Naive thymus-derived CD4-positive, alpha-beta T cell (primary cell): ENCODE measurements around the gene MAPK14. TPM values are rescaled to one million over a fixed set of nuclear protein-coding genes. Genes with fewer than 3 reads are reported as not detected.
A peak's percentile ranks its signal among the peaks of the same experiment; 100 is the strongest.

ENCODE experiments used
- ATAC-seq: fragments of 150-1000 bp; cut with Tn5 transposase; 2 replicates; pipeline ENCODE4 v1.10.0; 2021; ENCODE audit warnings: mild to moderate bottlenecking, moderate library complexity
- CTCF ChIA-PET: fragments of 350-600 bp; sonication (Branson Sonifier 250); formaldehyde crosslinking; loops from one replicate; lab custom pipeline; 2021; ENCODE audit warnings: antibody characterized with exemption; lab: Charles Lee
- POLR2A ChIA-PET: fragments of 350-600 bp; sonication (Branson Sonifier 250); formaldehyde crosslinking; loops from one replicate; lab custom pipeline; 2021; ENCODE audit warnings: antibody characterized with exemption, inconsistent platforms; lab: Charles Lee
- DNase-seq, 9 donors: peaks; one replicate each; pipeline versions ENCODE4 v3.0.0 to v3.0.0-alpha.2; 2020 to 2022; ENCODE audit warnings: mixed read lengths in 1 of 9
- H3K27ac ChIP-seq: one replicate; pipeline ENCODE4 v1.7.0; 2013; ENCODE audit warnings: mild to moderate bottlenecking, low read depth, low read length, moderate library complexity
- H3K27me3 ChIP-seq, 2 donors: one replicate each; pipeline ENCODE4 v1.7.0; 2013; ENCODE audit warnings: low read length in 2 of 2, mild to moderate bottlenecking in 2 of 2, moderate library complexity in 2 of 2; ENCODE audit not compliant: control insufficient read depth in 2 of 2, insufficient read depth in 2 of 2
- H3K36me3 ChIP-seq, 3 experiments: 1 replicate in 2 of 3; 2 replicates in 1 of 3; pipeline ENCODE4 v1.7.0; 2013; ENCODE audit warnings: low read length in 3 of 3, mild to moderate bottlenecking in 3 of 3, moderate library complexity in 1 of 3; ENCODE audit not compliant: insufficient read depth in 3 of 3, control insufficient read depth in 2 of 3
- H3K4me1 ChIP-seq, 2 donors: one replicate each; pipeline ENCODE4 v1.7.0; 2013; ENCODE audit warnings: low read length in 2 of 2, mild to moderate bottlenecking in 2 of 2, moderate library complexity in 1 of 2; ENCODE audit not compliant: control insufficient read depth in 2 of 2, insufficient read depth in 2 of 2
- H3K4me3 ChIP-seq: 2 replicates; pipeline ENCODE4 v1.7.0; 2013; ENCODE audit warnings: mild to moderate bottlenecking, low read length
- H3K9me3 ChIP-seq, 3 experiments: 1 replicate in 2 of 3; 2 replicates in 1 of 3; pipeline ENCODE4 v1.7.0; 2013; ENCODE audit warnings: low read length in 3 of 3; ENCODE audit not compliant: control insufficient read depth in 2 of 3
- H3K27ac Mint-ChIP-seq, 9 donors: one replicate each; pipeline ENCODE4 v1.8.0; 2020 to 2022; ENCODE audit warnings: mixed read lengths in 9 of 9, mild to moderate bottlenecking in 8 of 9, moderate library complexity in 5 of 9, inconsistent platforms in 2 of 9
- H3K27me3 Mint-ChIP-seq, 5 donors: one replicate each; pipeline ENCODE4 v1.8.0; 2021 to 2022; ENCODE audit warnings: mixed read lengths in 5 of 5, mild to moderate bottlenecking in 1 of 5
- H3K36me3 Mint-ChIP-seq, 5 donors: one replicate each; pipeline ENCODE4 v1.8.0; 2020 to 2022; ENCODE audit warnings: mixed read lengths in 5 of 5, mild to moderate bottlenecking in 3 of 5, inconsistent platforms in 1 of 5
- H3K4me1 Mint-ChIP-seq, 7 donors: one replicate each; pipeline ENCODE4 v1.8.0; 2020 to 2022; ENCODE audit warnings: mixed read lengths in 7 of 7, mild to moderate bottlenecking in 3 of 7, inconsistent platforms in 1 of 7
- H3K4me3 Mint-ChIP-seq, 10 donors: one replicate each; pipeline ENCODE4 v1.8.0; 2020 to 2022; ENCODE audit warnings: mild to moderate bottlenecking in 10 of 10, mixed read lengths in 10 of 10, moderate library complexity in 6 of 10, inconsistent platforms in 2 of 10
- H3K9me3 Mint-ChIP-seq, 11 donors: one replicate each; pipeline ENCODE4 v1.8.0; 2020 to 2022; ENCODE audit warnings: mixed read lengths in 11 of 11, mild to moderate bottlenecking in 4 of 11, inconsistent platforms in 1 of 11, moderate library complexity in 1 of 11
- intact Hi-C, 2 donors: fragments of 100-400 bp; cut with micrococcal nuclease; formaldehyde crosslinking; loops; one replicate each; pipeline ENCODE4 v1.15.1; 2023
- polyA plus RNA-seq, 2 donors: library from polyadenylated mRNA; unstranded; fragments of 300-500 nt; fragmentation: Illumina TruSeq; gene quantifications; one replicate each; pipeline ENCODE4 v1.2.3, GENCODE V29; 2021
- total RNA-seq, 6 experiments: library from RNA in 5 of 6; stranded (reverse) in 5 of 6; gene quantifications; 1 replicate in 5 of 6; 2 replicates in 1 of 6; pipeline ENCODE4 v1.2.3 and lab custom pipeline; 2021 to 2026

MAPK14 gene
- total and polyA plus RNA-seq, 7 experiments from 2014 or later: 43.2 to 81.0 (median 60.5) TPM

DNA sequence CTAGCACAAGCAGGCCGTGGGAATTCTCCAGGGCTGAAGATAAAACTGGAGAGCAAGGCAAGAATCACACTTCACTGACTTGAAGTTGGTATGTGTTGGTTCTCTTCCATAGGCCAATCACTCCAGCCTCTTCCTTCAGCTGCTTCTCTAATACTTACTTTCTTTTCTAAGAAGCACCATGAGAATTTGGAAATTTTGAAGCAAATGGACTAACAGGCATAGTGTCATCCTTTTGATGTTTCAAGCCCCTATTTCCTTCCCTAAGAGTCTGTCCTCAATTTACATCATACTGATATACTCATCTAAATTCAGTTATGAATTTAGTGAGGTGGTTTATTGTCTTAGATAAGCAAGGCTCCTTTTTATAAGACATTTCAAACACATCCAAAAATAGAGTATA lies 27.2 kb upstream of the MAPK14 start:
- Mint-ChIP-seq H3K36me3 (no peaks in the 10 kb centered on the region), H3K9me3 (no peaks in the 10 kb centered on the region), H3K27me3 (peaks cover 0 to 15% (median 0%) of the 10 kb centered on the region in 5 donors), H3K4me1 (no peaks in the 10 kb centered on the region), H3K27ac (no peak overlapping the region), H3K4me3 (no peak overlapping the region)
- no peaks in the 10 kb centered on the region for H3K9me3 ChIP-seq
- no peaks in the 10 kb centered on the region for H3K36me3 ChIP-seq
- no peak for ATAC-seq
- DNase-seq: no peak
- CTCF ChIA-PET: no interaction called here
- no peak overlapping the region for H3K27ac ChIP-seq
- H3K4me1 ChIP-seq: no peaks in the 10 kb centered on the region
- POLR2A ChIA-PET: no interaction called here
- no peaks in the 10 kb centered on the region for H3K27me3 ChIP-seq
- intact Hi-C loops: no loop called here
- no peak overlapping the region for H3K4me3 ChIP-seq

- Histone ChIP-seq H3K4me3 (no peak overlapping the region), H3K27ac (no peak overlapping the region), H3K36me3 (no peaks in the 10 kb centered on the region), H3K27me3 (no peaks in the 10 kb centered on the region), H3K9me3 (no peaks in the 10 kb centered on the region), H3K4me1 (no peaks in the 10 kb centered on the region)
- DNase-seq (no peak), ATAC-seq (no peak)
- POLR2A ChIA-PET: no interaction called here
- intact Hi-C loops: no loop called here
- peaks cover 4 to 38% (median 10%) of the 10 kb centered on the region in 5 donors for H3K27me3 Mint-ChIP-seq
- no peaks in the 10 kb centered on the region for H3K9me3 Mint-ChIP-seq
- H3K4me3 Mint-ChIP-seq: no peak overlapping the region
- no peak overlapping the region for H3K27ac Mint-ChIP-seq
- peaks cover 0 to 6% (median 0%) of the 10 kb centered on the region in 7 donors for H3K4me1 Mint-ChIP-seq
- CTCF ChIA-PET: no interaction called here
- peaks cover 0 to 6% (median 0%) of the 10 kb centered on the region in 5 donors for H3K36me3 Mint-ChIP-seq
Measured at GRCh38 chr6:36015666-36016065, 11.9 kb upstream of the MAPK14 start.

DNA sequence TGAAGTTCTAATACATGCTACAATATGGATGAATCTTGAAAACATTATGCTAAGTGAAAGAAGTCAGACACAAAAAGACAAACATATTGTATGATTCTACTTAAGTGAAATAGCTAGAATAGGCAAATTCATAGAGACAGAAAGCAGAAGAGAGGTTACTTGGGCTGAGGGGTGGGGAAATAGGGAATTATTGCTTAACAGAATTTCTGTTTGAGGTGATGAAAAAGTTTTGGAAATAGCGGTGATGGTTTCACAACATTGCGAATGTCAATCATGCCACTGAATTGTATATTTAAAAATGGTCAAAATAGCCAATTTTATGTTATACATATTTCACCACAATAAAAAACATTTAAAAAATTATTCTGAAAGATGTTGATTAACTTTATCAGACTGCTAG lies 9.3 kb upstream of the MAPK14 start:
- intact Hi-C loops: no loop called here
- ChIA-PET CTCF (no interaction called here), POLR2A (no interaction called here)
- Mint-ChIP-seq H3K9me3 (no peaks in the 10 kb centered on the region), H3K27me3 (peaks cover 10 to 24% (median 16%) of the 10 kb centered on the region in 5 donors), H3K4me1 (peaks cover 0 to 6% (median 0%) of the 10 kb centered on the region in 7 donors), H3K27ac (no peak overlapping the region), H3K4me3 (no peak overlapping the region), H3K36me3 (peaks cover 0 to 6% (median 0%) of the 10 kb centered on the region in 5 donors)
- H3K9me3 ChIP-seq: no peaks in the 10 kb centered on the region
- ATAC-seq (no peak), DNase-seq (no peak)
- H3K27me3 ChIP-seq: no peaks in the 10 kb centered on the region
- no peaks in the 10 kb centered on the region for H3K36me3 ChIP-seq
- no peaks in the 10 kb centered on the region for H3K4me1 ChIP-seq
- no peak overlapping the region for H3K27ac ChIP-seq
- no peak overlapping the region for H3K4me3 ChIP-seq

- Mint-ChIP-seq H3K4me1 (peaks cover 0 to 10% (median 5%) of the 10 kb centered on the region in 7 donors), H3K4me3 (no peak overlapping the region), H3K9me3 (peaks cover 0 to 2% (median 0%) of the 10 kb centered on the region in 11 donors), H3K27ac (no peak overlapping the region), H3K36me3 (peaks cover 0 to 6% (median 0%) of the 10 kb centered on the region in 5 donors), H3K27me3 (peaks cover 16 to 29% (median 24%) of the 10 kb centered on the region in 5 donors)
- Histone ChIP-seq H3K4me1 (no peaks in the 10 kb centered on the region), H3K27me3 (no peaks in the 10 kb centered on the region), H3K9me3 (no peaks in the 10 kb centered on the region), H3K27ac (no peak overlapping the region), H3K36me3 (no peaks in the 10 kb centered on the region), H3K4me3 (no peak overlapping the region)
- CTCF ChIA-PET: no interaction called here
- ATAC-seq (no peak), DNase-seq (no peak)
- intact Hi-C loops: no loop called here
- POLR2A ChIA-PET: no interaction called here
Measured at GRCh38 chr6:36019167-36019566, 8.4 kb upstream of the MAPK14 start.

- CTCF ChIA-PET: no interaction called here
- H3K27me3 ChIP-seq: no peaks in the 10 kb centered on the region
- H3K9me3 Mint-ChIP-seq: peaks cover 0 to 2% (median 0%) of the 10 kb centered on the region in 11 donors
- H3K36me3 ChIP-seq: no peaks in the 10 kb centered on the region
- H3K4me3 ChIP-seq: no peak overlapping the region
- H3K4me1 Mint-ChIP-seq: peaks cover 0 to 12% (median 9%) of the 10 kb centered on the region in 7 donors
- ATAC-seq: no peak
- H3K27me3 Mint-ChIP-seq: peaks cover 18 to 34% (median 27%) of the 10 kb centered on the region in 5 donors
- no peak overlapping the region for H3K27ac Mint-ChIP-seq
- no peak for DNase-seq
- H3K4me1 ChIP-seq: no peaks in the 10 kb centered on the region
- H3K27ac ChIP-seq: no peak overlapping the region
- no peaks in the 10 kb centered on the region for H3K9me3 ChIP-seq
- POLR2A ChIA-PET: no interaction called here
- intact Hi-C loops: no loop called here
- H3K4me3 Mint-ChIP-seq: no peak overlapping the region
- peaks cover 0 to 6% (median 0%) of the 10 kb centered on the region in 5 donors for H3K36me3 Mint-ChIP-seq
Measured at GRCh38 chr6:36020154-36020553, 7.5 kb upstream of the MAPK14 start.

DNA sequence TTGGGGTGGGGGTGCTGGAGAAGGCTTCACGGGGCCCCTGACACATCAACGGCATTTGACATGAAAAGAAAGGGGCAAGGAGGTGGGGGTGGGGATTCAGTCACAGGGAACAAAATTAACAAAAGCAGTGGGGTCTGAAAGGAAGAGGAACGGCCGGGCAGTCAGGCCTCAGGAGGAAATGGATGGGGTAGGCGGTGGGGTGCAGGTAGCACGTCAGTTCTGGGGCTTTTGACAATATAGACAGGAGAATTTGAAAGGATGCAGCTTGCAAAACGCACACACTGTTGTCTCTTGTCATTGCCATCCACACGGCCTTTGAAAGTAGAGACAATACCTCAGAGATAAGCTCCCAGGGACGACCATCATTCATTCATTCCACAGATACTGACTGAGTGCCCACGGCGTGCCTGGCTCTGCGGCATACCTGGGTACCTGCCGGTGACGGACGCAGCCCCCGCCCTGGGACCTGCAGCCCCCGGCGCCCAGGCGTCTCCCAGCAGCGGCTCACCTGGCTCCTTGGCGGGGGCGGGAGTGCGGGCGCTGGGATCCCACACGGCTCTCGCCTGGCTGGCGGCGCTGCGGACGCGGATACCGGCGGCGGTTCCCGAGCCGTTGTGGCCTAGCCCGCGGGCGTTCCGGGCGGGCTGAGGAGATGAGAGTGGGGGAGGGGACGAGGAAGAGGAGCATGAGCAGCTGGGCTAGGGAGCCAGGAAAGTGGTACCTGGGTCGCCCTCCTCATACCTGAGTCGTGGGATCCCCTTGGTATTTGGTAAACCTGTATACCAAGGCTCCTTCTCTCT lies 3.4 kb upstream of the MAPK14 start, which contains the start of gene SLC26A8:
Gene SLC26A8 (minus strand): TSS at position 646 of the 800 bp plus-strand sequence. CDS start 4,934 bp downstream, outside the sequence.
- Mint-ChIP-seq H3K9me3 (peaks cover 0 to 2% (median 0%) of the 10 kb centered on the region in 11 donors), H3K36me3 (peaks cover 0 to 5% (median 0%) of the 10 kb centered on the region in 5 donors), H3K4me3 (peak within 1 kb of the TSS in 4 of 10 donors; percentile 14 to 56 (median 35)), H3K27ac (no peak within 1 kb of the TSS), H3K27me3 (peaks cover 24 to 36% (median 28%) of the 10 kb centered on the region in 5 donors), H3K4me1 (peaks cover 6 to 24% (median 18%) of the 10 kb centered on the region in 7 donors)
- DNase-seq (no peak), ATAC-seq (no peak)
- intact Hi-C loops: no loop called here
- POLR2A ChIA-PET: no interaction called here
- CTCF ChIA-PET: interaction anchor here (0.6 to 0.7 kb wide), 2 partner anchors 104 to 335 kb away, joined by 3 to 7 read pairs; no protein-coding TSS in a partner anchor
- H3K4me3 ChIP-seq: no peak within 1 kb of the TSS
- no peaks in the 10 kb centered on the region for H3K9me3 ChIP-seq
- peaks cover 0 to 7% (median 0%) of the 10 kb centered on the region in 3 experiments for H3K36me3 ChIP-seq
- H3K4me1 ChIP-seq: peaks cover 0 to 2% of the 10 kb centered on the region in 2 donors
- H3K27me3 ChIP-seq: no peaks in the 10 kb centered on the region
- H3K27ac ChIP-seq: no peak within 1 kb of the TSS
